Measurements from ENCODE around the gene GOLGA6C.
"Not testable (repeated sequence)": the region's sequence is repeated elsewhere in the genome, so short reads cannot be mapped to it uniquely, and the experiment has no call there.

DNA sequence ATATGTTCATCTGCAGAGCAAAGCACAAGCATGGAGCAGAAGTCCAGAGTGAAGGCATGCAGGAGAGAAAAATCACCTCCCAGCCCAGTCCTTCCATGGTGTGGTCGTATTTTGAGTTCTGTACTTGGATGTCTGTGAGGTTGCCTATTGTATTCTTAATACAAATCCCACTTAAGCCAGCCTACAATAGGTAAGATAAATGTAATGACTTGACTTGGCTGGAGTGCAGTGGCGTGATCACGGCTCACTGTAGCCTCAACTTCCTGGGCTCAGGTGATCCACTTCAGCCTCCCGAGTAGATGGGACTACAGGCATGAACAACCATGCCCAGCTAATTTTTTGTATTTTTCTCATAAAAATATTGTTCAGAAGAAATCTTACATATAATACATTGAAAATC is 6.8 kb upstream of the GOLGA6C start:
- TF ChIP-seq EZH2, CTCF, EZH2phosphoT487 (IDR thresholded peaks at IDR 0.05): not testable (repeated sequence)

Data from neural progenitor cell (in vitro differentiated cells).